GM19043 (cell line): ENCODE results near the gene FAM240A.

Experiments used
- ATAC-seq: cut with Tn5 transposase; IDR thresholded peaks from one replicate; pipeline ENCODE4 v1.9.1; 2021; ENCODE audit warnings: low read depth; ENCODE audit not compliant: unreplicated experiment

Gene FAM240A

GRCh38 chr3:46660003-46660402 is 47.7 kb downstream of the FAM240A start:
- no peak for ATAC-seq

- no peak for ATAC-seq
These were observed 48.5 kb downstream of the FAM240A start for GRCh38 chr3:46660543-46661523.

DNA sequence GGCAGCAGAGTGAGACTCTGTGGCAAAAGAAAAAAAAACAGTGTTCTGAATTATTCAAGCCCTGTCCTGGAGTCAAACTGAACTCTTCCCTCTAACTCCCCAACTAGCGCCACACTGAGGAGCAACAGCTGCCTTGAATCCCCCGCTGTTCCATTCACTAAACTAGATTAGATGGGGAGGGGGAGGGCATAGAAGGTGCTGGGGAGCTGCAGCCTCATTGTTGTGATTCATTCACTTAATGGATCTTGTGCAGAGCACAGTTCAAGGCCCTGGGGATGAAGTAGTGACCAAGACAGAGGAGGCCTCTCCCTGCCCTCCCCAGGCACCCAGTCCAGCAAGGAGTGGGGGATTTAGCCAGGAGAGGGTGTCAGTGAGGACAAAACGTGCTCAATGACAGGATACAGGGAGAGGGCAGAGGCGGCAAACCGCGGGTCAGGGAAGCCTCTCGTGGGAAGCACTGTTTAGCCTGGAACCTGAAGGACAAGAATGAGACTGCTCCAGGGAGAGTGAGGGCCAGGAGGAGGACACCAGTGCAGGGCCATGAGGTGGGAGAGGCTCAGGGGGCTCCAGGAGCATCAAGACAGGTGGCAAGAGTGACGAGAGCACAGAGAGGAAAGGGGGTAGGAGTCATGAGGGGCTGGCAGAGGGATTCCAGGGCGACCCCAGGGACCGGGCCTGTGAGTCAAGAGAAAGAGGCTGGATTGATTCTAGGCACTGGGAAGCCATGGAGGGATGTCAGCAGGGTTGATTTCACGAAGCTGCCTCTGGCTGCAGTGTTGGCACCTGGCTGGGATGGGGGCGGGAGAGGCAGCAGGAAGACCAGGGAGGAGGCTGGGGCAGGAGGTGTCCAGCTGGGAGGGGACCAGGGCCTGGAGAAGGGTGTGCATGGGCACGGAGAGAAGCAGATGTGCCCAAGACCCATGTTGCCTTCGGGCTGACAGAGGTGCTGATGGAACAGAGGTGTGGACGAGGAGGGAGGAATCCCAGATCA is 49.7 kb downstream of the FAM240A start:
- ATAC-seq: no peak

DNA sequence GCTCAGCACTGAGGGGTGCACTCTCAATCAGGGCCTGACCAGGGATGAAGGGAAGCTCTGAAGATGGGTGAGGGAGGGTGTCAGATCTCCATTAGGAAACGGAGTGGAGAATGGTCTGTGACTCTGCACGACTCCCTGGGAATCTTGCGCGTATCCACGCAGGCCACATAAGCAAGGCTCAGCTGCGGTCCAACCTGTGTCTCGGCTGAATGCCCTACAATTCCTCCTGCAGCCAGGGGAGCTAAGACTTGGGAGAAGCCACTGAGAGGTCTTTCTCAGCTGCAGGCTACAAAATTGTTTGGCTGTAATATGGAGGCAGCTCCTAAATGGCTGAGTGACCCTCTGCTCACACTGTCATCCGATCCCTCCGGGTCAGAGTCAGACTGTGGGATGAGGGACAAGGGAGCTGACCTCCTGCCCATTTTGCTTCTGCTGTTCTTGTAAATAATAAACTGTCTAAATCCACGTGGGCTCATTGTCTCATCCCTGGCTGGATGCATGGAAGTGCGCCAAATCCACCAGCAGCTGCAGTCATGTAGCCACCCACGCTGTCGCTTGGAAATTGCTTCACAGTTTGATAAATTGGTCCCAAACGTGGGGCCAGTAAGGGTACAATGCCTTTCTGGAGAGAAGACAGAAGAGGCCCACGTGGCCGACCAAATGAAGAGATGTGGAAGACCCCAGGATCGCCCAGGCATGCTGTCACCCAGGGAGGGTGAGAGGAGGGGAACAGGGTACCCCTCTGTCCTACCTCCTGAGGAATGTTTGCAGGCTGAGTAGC is 50.6 kb downstream of the FAM240A start:
- ATAC-seq: no peak

DNA sequence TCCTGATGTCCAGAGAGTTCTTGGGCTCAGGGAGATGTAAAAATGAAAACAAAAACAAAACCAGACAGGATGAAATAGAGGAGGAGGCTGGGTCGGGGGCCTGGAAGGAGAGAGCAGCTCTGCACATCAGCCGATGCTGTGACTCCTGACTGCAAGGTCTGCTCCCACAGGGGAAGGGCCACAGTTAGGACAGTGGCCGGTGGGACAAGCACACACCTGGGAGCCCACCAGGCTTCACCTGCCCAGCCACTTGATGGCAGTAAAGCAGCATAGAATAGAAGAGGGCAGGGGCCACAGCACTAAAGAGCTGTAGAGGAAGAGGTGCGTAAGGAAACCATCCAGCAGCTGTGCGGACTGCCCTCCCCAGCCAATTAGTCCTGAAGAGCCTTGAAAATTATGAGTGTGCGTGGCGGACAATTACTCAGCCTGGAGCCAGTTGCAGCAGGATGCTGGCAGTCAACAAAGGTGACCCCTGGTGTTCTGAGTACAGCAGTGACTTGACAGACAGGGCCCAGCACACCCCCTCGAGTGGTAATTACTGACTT is 51.3 kb downstream of the FAM240A start:
- ATAC-seq: no peak

GRCh38 chr3:46664188-46664970 is 52.1 kb downstream of the FAM240A start:
- no peak for ATAC-seq

- ATAC-seq: no peak
These were observed 52.8 kb downstream of the FAM240A start for GRCh38 chr3:46664971-46665762.

- no peak for ATAC-seq
These were observed 53.6 kb downstream of the FAM240A start for GRCh38 chr3:46665763-46666452.

DNA sequence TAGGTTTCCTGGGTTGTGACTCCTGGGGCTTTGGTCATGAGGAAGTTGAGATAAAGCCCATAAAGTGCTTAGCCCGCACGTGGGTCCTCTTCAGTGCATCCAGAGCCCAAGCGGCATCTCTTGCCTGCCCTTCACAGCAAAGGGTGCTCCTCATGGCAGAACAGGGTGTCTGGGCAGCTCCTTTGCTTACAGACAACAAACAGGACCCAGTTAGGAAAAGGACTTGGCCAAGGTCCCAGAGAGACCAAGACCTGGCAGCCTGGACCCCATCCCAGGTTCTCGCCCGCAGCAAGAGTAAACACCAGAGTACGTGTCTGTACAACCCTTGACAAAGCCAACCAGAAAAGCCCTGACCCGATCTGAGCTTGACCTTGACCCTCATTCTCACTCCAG is 54.1 kb downstream of the FAM240A start:
- no peak for ATAC-seq

- no peak for ATAC-seq
These were observed 54.8 kb downstream of the FAM240A start for GRCh38 chr3:46667061-46667621.

GRCh38 chr3:46667657-46668056 is 55.3 kb downstream of the FAM240A start:
- ATAC-seq: no peak

GRCh38 chr3:46668116-46668515 is 55.8 kb downstream of the FAM240A start:
- no peak for ATAC-seq

DNA sequence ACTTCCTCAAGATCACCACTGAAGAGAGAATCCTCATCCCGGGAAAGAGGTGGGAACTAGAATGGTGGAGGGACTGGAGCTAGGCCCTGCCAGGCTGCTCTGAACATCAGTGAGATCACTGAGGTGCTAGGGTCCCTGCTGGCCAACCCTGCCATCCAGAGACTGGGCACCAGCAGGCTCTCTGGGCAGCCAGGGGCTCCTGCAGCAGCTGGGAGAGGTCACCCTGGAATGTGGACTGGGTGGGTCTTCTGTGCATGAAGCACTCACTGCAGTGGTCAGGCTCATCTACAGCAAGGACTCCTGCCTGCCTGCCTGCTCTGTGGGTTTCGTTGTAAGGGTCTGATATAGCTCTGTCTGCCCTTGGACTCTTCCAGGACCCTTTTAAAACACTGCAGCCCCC is 56.3 kb downstream of the FAM240A start:
- no peak for ATAC-seq

DNA sequence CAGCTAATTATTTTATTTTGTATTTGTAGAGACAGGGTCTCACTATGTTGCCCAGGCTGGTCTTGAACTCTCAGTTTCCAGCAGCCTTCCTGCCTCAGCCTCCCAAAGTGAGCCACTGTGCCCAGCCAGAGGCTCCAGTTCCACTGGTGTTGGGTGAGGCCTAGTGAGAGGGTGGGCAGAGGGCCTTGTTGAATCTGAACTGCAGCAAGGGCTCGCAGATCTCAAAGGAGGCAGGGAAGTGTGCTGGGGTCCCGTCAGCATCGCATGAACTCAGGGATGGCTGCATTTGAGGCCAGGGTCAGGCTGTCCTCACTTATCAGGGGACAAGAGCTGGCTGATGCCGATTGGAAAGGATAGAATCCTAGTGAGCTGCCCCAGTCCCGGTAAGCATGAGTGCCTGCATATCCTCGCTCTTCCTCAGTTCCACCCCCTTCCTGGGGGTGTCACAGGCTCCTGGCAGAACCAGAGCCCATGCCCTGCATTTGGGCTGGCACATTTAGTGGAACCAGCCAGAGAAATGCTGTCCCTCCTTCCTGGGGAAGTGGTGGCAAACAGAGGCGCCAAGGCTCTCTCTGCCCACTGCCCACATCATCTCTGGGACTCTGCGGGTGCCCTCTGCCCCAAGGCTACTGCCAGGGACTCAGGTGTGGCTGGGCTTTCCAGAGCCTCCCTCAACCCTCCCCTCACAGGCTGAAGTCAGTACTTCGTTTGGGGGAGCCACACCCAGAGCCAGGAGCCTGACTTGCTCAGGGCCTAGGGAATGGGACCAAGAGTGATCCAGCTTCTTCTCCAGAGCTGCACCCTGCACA is 57.1 kb downstream of the FAM240A start:
- ATAC-seq: no peak

- no peak for ATAC-seq
These were observed 57.9 kb downstream of the FAM240A start for GRCh38 chr3:46670000-46670890.

GRCh38 chr3:46670891-46671427 is 58.6 kb downstream of the FAM240A start:
- ATAC-seq: no peak
